Peyer's patch (tissue), 4 donors: ENCODE measurements around the gene NUP153.

ENCODE experiments used
- POLR2A ChIP-seq, 2 donors: fragments of 450-650 bp; IDR thresholded peaks; one replicate each; pipeline ENCODE4 v1.5.1; 2017; ENCODE audit warnings: antibody characterized with exemption in 2 of 2, mild to moderate bottlenecking in 2 of 2, moderate library complexity in 2 of 2
- TF ChIP-seq, protein P1 (sequence below), 6 experiments: fragments of 450-650 bp in 4 of 6; fragments of 200-600 bp in 2 of 6; sonication (generic) in 1 of 6; IDR thresholded peaks; one replicate each; pipeline ENCODE4 v1.5.1; 2017 to 2019; ENCODE audit warnings: antibody characterized with exemption in 6 of 6, mild to moderate bottlenecking in 3 of 6, moderate library complexity in 1 of 6

DNA sequence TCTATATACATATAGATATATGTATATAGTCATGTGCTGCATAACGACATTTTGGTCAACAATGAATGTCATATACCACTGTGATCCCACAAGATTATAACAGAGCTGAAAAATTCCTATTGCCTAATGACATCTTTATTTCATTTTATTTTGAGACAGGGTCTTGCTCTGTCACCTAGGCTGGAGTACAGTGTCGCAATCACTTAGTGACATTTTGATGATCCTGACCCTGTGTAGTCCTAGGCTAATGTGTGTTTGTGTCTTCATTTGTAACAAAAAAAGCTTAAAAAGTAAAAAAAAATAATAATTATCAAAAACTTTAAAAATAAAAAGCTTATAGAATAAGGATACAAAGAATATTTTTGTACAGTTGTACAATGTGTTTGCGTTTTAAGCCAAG is 110.6 kb downstream of the NUP153 start:
- no peak for TF ChIP-seq POLR2A (IDR thresholded peaks at IDR 0.05)
- TF ChIP-seq, protein P1, sequence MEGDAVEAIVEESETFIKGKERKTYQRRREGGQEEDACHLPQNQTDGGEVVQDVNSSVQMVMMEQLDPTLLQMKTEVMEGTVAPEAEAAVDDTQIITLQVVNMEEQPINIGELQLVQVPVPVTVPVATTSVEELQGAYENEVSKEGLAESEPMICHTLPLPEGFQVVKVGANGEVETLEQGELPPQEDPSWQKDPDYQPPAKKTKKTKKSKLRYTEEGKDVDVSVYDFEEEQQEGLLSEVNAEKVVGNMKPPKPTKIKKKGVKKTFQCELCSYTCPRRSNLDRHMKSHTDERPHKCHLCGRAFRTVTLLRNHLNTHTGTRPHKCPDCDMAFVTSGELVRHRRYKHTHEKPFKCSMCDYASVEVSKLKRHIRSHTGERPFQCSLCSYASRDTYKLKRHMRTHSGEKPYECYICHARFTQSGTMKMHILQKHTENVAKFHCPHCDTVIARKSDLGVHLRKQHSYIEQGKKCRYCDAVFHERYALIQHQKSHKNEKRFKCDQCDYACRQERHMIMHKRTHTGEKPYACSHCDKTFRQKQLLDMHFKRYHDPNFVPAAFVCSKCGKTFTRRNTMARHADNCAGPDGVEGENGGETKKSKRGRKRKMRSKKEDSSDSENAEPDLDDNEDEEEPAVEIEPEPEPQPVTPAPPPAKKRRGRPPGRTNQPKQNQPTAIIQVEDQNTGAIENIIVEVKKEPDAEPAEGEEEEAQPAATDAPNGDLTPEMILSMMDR (IDR thresholded peaks at IDR 0.05): no peak
